Measurements from ENCODE around the gene DUSP18.

- no peak for TF ChIP-seq MAFK (IDR thresholded peaks at IDR 0.05; ENCODE audit: low read depth, low read length)
- no peak for TF ChIP-seq CTCF (conservative IDR thresholded peaks at IDR 0.05; ENCODE audit: low read depth, low read length)
- no peak for TF ChIP-seq POLR2A (IDR thresholded peaks at IDR 0.05; ENCODE audit: low read depth, low read length)
- no peak for TF ChIP-seq MXI1 (IDR thresholded peaks at IDR 0.05; ENCODE audit: borderline replicate concordance, low read depth, low read length)
Measured at GRCh38 chr22:30681831-30682230, 14.2 kb upstream of the DUSP18 start.
